IPS-18c (cell line): ENCODE data around the gene GRIA1.

ENCODE experiments used
- H3K4me3 ChIP-seq: 2 replicates; pipeline ENCODE4 v1.7.0; 2013; ENCODE audit warnings: low read depth, mild to moderate bottlenecking, low read length, moderate library complexity; ENCODE audit not compliant: insufficient read depth
- H3K9me3 ChIP-seq: one replicate; pipeline ENCODE4 v1.6.1; 2013; ENCODE audit warnings: mild to moderate bottlenecking, low read length, moderate library complexity; ENCODE audit not compliant: control insufficient read depth, insufficient read depth

Gene GRIA1

GRCh38 chr5:153571162-153571561 is 80.7 kb downstream of the GRIA1 start:
- Histone ChIP-seq H3K4me3 (no peak overlapping the region), H3K9me3 (no peaks in the 10 kb centered on the region)

GRCh38 chr5:153572411-153573145 is 82.1 kb downstream of the GRIA1 start:
- Histone ChIP-seq H3K9me3 (no peaks in the 10 kb centered on the region), H3K4me3 (no peak overlapping the region)

- Histone ChIP-seq H3K4me3 (no peak overlapping the region), H3K9me3 (no peaks in the 10 kb centered on the region)
Observed at GRCh38 chr5:153573326-153574033, 83.0 kb downstream of the GRIA1 start.

- H3K4me3 ChIP-seq: no peak overlapping the region
- no peaks in the 10 kb centered on the region for H3K9me3 ChIP-seq
Observed at GRCh38 chr5:153584126-153584959, 93.9 kb downstream of the GRIA1 start.

- no peaks in the 10 kb centered on the region for H3K9me3 ChIP-seq
- no peak overlapping the region for H3K4me3 ChIP-seq
Observed at GRCh38 chr5:153584960-153585359, 94.5 kb downstream of the GRIA1 start.

DNA sequence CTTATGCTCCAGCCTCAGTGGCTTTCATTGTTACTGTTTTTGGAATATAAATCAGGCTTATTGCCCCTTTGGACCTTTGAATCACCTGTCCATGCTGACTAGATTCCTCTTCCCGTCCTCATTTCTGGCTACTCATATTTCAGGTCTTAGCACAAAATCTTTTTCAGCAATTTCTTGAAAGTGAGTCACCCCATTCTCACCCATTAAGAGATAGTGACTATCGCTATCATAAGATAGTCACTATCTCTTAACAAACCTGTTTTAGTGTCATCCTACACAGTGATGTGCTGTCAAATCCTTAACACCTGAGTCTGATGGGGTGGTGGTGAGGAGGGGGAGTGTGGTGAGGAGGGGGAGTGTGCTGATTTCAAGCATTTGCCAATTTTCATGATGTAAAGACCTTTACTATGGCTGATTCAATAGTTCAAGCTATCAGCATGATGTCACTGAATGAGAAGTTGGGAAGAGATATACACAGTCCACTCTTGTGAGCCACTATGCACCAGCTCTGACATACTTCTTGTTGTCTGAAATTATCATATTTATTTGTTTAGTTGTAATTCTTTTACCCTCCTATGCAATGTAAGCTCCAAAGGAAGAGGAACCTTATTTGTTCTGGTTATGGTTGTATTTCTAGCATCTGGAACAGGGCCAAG is 95.3 kb downstream of the GRIA1 start:
- Histone ChIP-seq H3K4me3 (no peak overlapping the region), H3K9me3 (no peaks in the 10 kb centered on the region)

- Histone ChIP-seq H3K9me3 (no peaks in the 10 kb centered on the region), H3K4me3 (no peak overlapping the region)
Observed at GRCh38 chr5:153592081-153592480, 101.6 kb downstream of the GRIA1 start.

- H3K9me3 ChIP-seq: no peaks in the 10 kb centered on the region
- no peak overlapping the region for H3K4me3 ChIP-seq
Observed at GRCh38 chr5:153594785-153595184, 104.3 kb downstream of the GRIA1 start.

DNA sequence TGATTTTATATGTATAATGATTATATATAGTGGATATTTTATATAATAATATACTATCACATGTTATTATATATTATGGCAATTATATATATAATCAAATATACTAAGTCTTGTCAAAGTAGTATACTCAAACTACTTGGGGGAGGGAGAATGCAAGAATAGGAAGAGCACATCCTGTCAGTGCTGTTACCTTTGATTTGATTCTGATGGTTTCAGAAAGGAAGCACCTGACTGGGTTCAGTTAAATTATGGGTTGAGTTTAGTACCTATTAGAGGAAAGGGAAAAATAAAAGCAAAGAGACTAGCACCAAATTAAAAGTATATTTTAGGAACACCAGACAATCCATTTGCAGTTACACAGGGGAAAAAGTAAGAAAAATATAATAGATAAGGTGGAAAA is 107.6 kb downstream of the GRIA1 start:
- Histone ChIP-seq H3K9me3 (no peaks in the 10 kb centered on the region), H3K4me3 (no peak overlapping the region)

GRCh38 chr5:153601377-153601776 is 110.9 kb downstream of the GRIA1 start:
- no peaks in the 10 kb centered on the region for H3K9me3 ChIP-seq
- no peak overlapping the region for H3K4me3 ChIP-seq

GRCh38 chr5:153605386-153605785 is 114.9 kb downstream of the GRIA1 start:
- no peak overlapping the region for H3K4me3 ChIP-seq
- H3K9me3 ChIP-seq: no peaks in the 10 kb centered on the region

DNA sequence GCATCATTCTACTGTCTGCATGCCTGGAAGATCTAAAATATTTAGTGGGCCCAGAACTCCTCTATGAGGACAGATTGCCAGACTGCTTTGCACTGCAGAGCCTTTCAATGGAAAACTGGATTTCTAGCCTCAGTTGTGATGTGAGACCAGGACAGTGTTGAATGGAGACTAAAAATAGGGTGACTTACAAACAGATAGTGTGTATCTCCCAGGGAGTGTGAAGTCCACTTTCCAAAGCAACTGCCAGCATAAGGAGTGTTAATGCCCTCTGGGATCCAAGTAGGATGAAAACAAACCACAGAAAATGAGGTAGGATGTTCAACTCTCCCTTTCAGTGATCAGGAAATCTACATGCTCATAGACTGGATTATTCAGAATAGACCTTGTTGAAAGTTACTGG is 119.5 kb downstream of the GRIA1 start:
- H3K9me3 ChIP-seq: no peaks in the 10 kb centered on the region
- H3K4me3 ChIP-seq: no peak overlapping the region

DNA sequence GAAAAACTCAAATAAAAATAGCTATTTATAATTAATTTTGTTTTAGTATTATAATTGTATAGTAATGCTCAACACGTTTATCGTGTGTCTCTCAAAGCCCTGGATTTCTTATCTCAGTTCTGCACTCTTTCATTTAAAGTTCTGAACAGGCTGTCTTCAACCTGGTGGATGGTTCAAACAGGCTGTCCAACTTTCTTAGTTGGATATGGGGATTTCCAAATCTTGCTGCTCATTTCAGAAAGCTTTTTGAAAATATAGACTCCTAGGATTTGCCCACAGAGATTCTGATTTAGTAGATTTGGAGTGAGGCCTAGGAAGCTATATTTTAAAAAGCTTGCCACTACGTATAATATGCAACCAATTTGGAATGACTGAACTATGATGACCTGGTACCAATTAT is 120.3 kb downstream of the GRIA1 start:
- Histone ChIP-seq H3K4me3 (no peak overlapping the region), H3K9me3 (no peaks in the 10 kb centered on the region)

GRCh38 chr5:153613144-153613543 is 122.7 kb downstream of the GRIA1 start:
- no peaks in the 10 kb centered on the region for H3K9me3 ChIP-seq
- no peak overlapping the region for H3K4me3 ChIP-seq

- no peaks in the 10 kb centered on the region for H3K9me3 ChIP-seq
- H3K4me3 ChIP-seq: no peak overlapping the region
Observed at GRCh38 chr5:153613672-153614071, 123.2 kb downstream of the GRIA1 start.

GRCh38 chr5:153617190-153617589 is 126.7 kb downstream of the GRIA1 start:
- Histone ChIP-seq H3K9me3 (no peaks in the 10 kb centered on the region), H3K4me3 (no peak overlapping the region)

GRCh38 chr5:153618307-153618706 is 127.8 kb downstream of the GRIA1 start:
- Histone ChIP-seq H3K9me3 (no peaks in the 10 kb centered on the region), H3K4me3 (no peak overlapping the region)
